ENCODE data around the gene GAS2L1. TPM values are rescaled to one million over a fixed set of nuclear protein-coding genes. Genes with fewer than 3 reads are reported as not detected.

The GAS2L1 gene
- total RNA-seq, 1 experiment from 2014 or later: 22.7 TPM

- no peaks in the 10 kb centered on the region for H3K9me3 ChIP-seq (ENCODE audit: low read depth, low read length, poor library complexity, severe bottlenecking)
- no peak overlapping the region for H3K27ac ChIP-seq (ENCODE audit: low read depth, low read length, poor library complexity, severe bottlenecking)
- ChIA-PET CTCF (no interaction called here), POLR2A (ENCODE audit: low non-redundant PET) (no interaction called here)
- TF ChIP-seq EZH2 (IDR thresholded peaks at IDR 0.05; ENCODE audit: borderline replicate concordance, low read depth, low read length, poor library complexity, severe bottlenecking) (no peak), CTCF (conservative IDR thresholded peaks at IDR 0.05; ENCODE audit: low read depth, low read length) (no peak)
- peaks cover 18% of the 10 kb centered on the region for H3K36me3 ChIP-seq (ENCODE audit: insufficient read depth, low read length, poor library complexity, severe bottlenecking)
- intact Hi-C loops (cut with micrococcal nuclease; ENCODE audit: unreplicated experiment): no loop called here
- no peaks in the 10 kb centered on the region for H3K27me3 ChIP-seq (replicated peaks; ENCODE audit: insufficient read depth, low read depth, low read length, poor library complexity)
- BruUV-seq (replicated peaks): no TSS peak
- DNase-seq (ENCODE audit: low spot score): no peak
- no peak overlapping the region for H3K4me3 ChIP-seq (ENCODE audit: low read depth, low read length, poor library complexity, severe bottlenecking)
- no peaks in the 10 kb centered on the region for H3K4me1 ChIP-seq (ENCODE audit: insufficient read depth, low read length, poor library complexity, severe bottlenecking)
Observed at GRCh38 chr22:29339381-29340235, 33.2 kb downstream of the GAS2L1 start.

- DNase-seq (ENCODE audit: low spot score): no peak
- no TSS peak for BruUV-seq (replicated peaks)
- intact Hi-C loops (cut with micrococcal nuclease; ENCODE audit: unreplicated experiment): no loop called here
- Histone ChIP-seq H3K27me3 (replicated peaks; ENCODE audit: insufficient read depth, low read depth, low read length, poor library complexity) (no peaks in the 10 kb centered on the region), H3K4me3 (ENCODE audit: low read depth, low read length, poor library complexity, severe bottlenecking) (no peak overlapping the region), H3K4me1 (ENCODE audit: insufficient read depth, low read length, poor library complexity, severe bottlenecking) (no peaks in the 10 kb centered on the region), H3K9me3 (ENCODE audit: low read depth, low read length, poor library complexity, severe bottlenecking) (no peaks in the 10 kb centered on the region), H3K27ac (ENCODE audit: low read depth, low read length, poor library complexity, severe bottlenecking) (no peak overlapping the region), H3K36me3 (ENCODE audit: insufficient read depth, low read length, poor library complexity, severe bottlenecking) (peaks cover 18% of the 10 kb centered on the region)
- POLR2A ChIA-PET (ENCODE audit: low non-redundant PET): no interaction called here
- TF ChIP-seq EZH2 (IDR thresholded peaks at IDR 0.05; ENCODE audit: borderline replicate concordance, low read depth, low read length, poor library complexity, severe bottlenecking) (no peak), CTCF (conservative IDR thresholded peaks at IDR 0.05; ENCODE audit: low read depth, low read length) (no peak)
- CTCF ChIA-PET: interaction anchor here (0.6 kb wide), 1 partner anchor 1267 kb away, joined by 3 read pairs; the partner anchor contains the start of gene TCN2
Observed at GRCh38 chr22:29340566-29340965, 34.1 kb downstream of the GAS2L1 start.

- no peak for TF ChIP-seq CTCF (conservative IDR thresholded peaks at IDR 0.05; ENCODE audit: low read depth, low read length)
- TF ChIP-seq EZH2 (IDR thresholded peaks at IDR 0.05; ENCODE audit: borderline replicate concordance, low read depth, low read length, poor library complexity, severe bottlenecking): no peak
- Histone ChIP-seq H3K36me3 (ENCODE audit: insufficient read depth, low read length, poor library complexity, severe bottlenecking) (peaks cover 18% of the 10 kb centered on the region), H3K27ac (ENCODE audit: low read depth, low read length, poor library complexity, severe bottlenecking) (no peak overlapping the region), H3K4me3 (ENCODE audit: low read depth, low read length, poor library complexity, severe bottlenecking) (no peak overlapping the region), H3K27me3 (replicated peaks; ENCODE audit: insufficient read depth, low read depth, low read length, poor library complexity) (no peaks in the 10 kb centered on the region), H3K9me3 (ENCODE audit: low read depth, low read length, poor library complexity, severe bottlenecking) (no peaks in the 10 kb centered on the region), H3K4me1 (ENCODE audit: insufficient read depth, low read length, poor library complexity, severe bottlenecking) (no peaks in the 10 kb centered on the region)
- intact Hi-C loops (cut with micrococcal nuclease; ENCODE audit: unreplicated experiment): no loop called here
- POLR2A ChIA-PET (ENCODE audit: low non-redundant PET): no interaction called here
- no peak for DNase-seq (ENCODE audit: low spot score)
- no TSS peak for BruUV-seq (replicated peaks)
- CTCF ChIA-PET: no interaction called here
Observed at GRCh38 chr22:29341056-29341848, 34.8 kb downstream of the GAS2L1 start.

Measured in A673 (cell line).